Sigmoid colon (tissue), 4 donors: Measurements from ENCODE around the gene PAX9.

Experiments
- EP300 ChIP-seq, 4 donors: sonication (generic); formaldehyde crosslinking; IDR thresholded peaks; one replicate each; pipeline ENCODE4 v1.6.1; 2017; ENCODE audit warnings: antibody characterized with exemption in 4 of 4
- POLR2A ChIP-seq, 2 donors: fragments of 450-650 bp; IDR thresholded peaks; one replicate each; pipeline ENCODE4 v1.6.1; 2016; ENCODE audit warnings: antibody characterized with exemption in 2 of 2, mild to moderate bottlenecking in 2 of 2, moderate library complexity in 2 of 2
- POLR2AphosphoS5 ChIP-seq, 4 donors: sonication (generic); formaldehyde crosslinking; IDR thresholded peaks; one replicate each; pipeline ENCODE4 v1.6.1; 2017; ENCODE audit warnings: antibody characterized with exemption in 4 of 4
- TF ChIP-seq, protein P1 (sequence below), 4 experiments: fragments of 450-650 bp in 3 of 4; fragments of 200-600 bp in 1 of 4; IDR thresholded peaks; one replicate each; pipeline ENCODE4 v1.5.1; 2016 to 2019; ENCODE audit warnings: antibody characterized with exemption in 4 of 4, mild to moderate bottlenecking in 3 of 4, moderate library complexity in 2 of 4

DNA sequence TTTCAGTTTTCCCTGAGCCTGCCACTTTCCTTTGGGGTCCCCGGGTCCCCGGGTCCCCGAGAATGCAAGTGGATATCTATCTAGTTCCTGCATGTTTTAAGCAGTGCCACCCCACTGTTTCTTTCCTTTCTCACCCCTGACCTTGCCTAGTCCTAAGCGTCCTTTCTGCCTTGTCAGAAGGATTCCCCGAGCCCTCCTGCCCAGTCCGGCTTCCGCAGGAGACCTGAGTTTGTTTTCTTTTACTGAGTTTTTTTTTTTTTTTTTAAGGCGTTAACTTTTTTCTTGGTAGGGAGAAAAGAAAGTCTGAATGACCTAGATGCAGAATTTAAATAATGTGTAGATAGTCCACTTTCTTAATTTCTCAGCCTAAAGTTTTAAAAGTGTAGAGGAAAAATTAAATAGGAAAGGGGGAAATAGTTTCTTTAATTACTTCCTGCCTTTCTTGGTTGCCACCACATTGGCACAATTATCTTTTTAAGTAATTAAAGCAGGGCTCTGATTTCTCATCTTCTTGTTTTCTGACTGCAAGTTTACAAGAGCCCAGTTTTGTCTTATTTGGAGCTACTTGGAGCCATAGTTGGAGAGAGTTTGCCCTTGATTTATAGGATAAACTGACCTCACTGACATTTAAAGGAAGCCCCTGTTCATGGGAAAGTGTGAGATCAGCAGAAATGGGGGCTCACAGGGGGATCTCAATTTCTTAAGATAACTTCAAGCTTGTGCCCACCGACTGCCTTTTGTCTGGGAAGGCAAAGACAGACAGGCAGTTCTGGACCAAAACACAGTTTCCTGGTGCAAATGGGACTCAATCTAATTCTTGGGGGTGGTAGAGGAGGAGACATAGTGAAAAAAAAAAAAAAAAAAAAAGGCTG is 2.9 kb downstream of the PAX9 start:
- TF ChIP-seq, protein P1, sequence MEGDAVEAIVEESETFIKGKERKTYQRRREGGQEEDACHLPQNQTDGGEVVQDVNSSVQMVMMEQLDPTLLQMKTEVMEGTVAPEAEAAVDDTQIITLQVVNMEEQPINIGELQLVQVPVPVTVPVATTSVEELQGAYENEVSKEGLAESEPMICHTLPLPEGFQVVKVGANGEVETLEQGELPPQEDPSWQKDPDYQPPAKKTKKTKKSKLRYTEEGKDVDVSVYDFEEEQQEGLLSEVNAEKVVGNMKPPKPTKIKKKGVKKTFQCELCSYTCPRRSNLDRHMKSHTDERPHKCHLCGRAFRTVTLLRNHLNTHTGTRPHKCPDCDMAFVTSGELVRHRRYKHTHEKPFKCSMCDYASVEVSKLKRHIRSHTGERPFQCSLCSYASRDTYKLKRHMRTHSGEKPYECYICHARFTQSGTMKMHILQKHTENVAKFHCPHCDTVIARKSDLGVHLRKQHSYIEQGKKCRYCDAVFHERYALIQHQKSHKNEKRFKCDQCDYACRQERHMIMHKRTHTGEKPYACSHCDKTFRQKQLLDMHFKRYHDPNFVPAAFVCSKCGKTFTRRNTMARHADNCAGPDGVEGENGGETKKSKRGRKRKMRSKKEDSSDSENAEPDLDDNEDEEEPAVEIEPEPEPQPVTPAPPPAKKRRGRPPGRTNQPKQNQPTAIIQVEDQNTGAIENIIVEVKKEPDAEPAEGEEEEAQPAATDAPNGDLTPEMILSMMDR (IDR thresholded peaks at IDR 0.05) = no peak
- TF ChIP-seq POLR2AphosphoS5 (IDR thresholded peaks at IDR 0.05) (no peak), POLR2A (IDR thresholded peaks at IDR 0.05) (no peak), EP300 (IDR thresholded peaks at IDR 0.05) (no peak)
